SK-N-SH treated with all-trans-retinoic acid at 6 μM for 48 hours (cell line): ENCODE data around the gene TTC34.
A peak's percentile ranks its signal among the peaks of the same experiment; 100 is the strongest.

ENCODE experiments used
- ATAC-seq: fragments of 200-7000 bp; cut with Tn5 transposase; 3 replicates; pipeline ENCODE4 v1.9.1; 2020; ENCODE audit warnings: mild to moderate bottlenecking, moderate library complexity
- ARNTL ChIP-seq: fragments of 450-650 bp; formaldehyde crosslinking; IDR thresholded peaks from 2 replicates; pipeline ENCODE4 v1.5.0; 2020; ENCODE audit warnings: low read depth, mild to moderate bottlenecking, moderate library complexity, borderline replicate concordance
- BACH2 ChIP-seq: fragments of 250-450 bp; sonication (Bioruptor Pico); IDR thresholded peaks from 2 replicates; pipeline ENCODE4 v1.9.0; 2021; ENCODE audit warnings: mild to moderate bottlenecking, borderline replicate concordance
- CREB5 ChIP-seq: fragments of 250-450 bp; sonication (Bioruptor Pico); IDR thresholded peaks from 2 replicates; pipeline ENCODE4 v1.5.1; 2020; ENCODE audit warnings: low read depth, mild to moderate bottlenecking, moderate library complexity
- CSDC2 ChIP-seq: fragments of 250-450 bp; sonication (Bioruptor Pico); IDR thresholded peaks from 2 replicates; pipeline ENCODE4 v1.5.0; 2020; ENCODE audit warnings: mild to moderate bottlenecking, moderate library complexity
- CSRNP3 ChIP-seq: fragments of 250-450 bp; sonication (Bioruptor Pico); IDR thresholded peaks from 2 replicates; pipeline ENCODE4 v1.5.1; 2021; ENCODE audit warnings: mild to moderate bottlenecking, moderate library complexity
- ESRRG ChIP-seq: fragments of 250-450 bp; sonication (Bioruptor Pico); IDR thresholded peaks from 2 replicates; pipeline ENCODE4 v1.6.1; 2021; ENCODE audit warnings: mild to moderate bottlenecking
- GLIS3 ChIP-seq: fragments of 250-450 bp; sonication (Bioruptor Pico); IDR thresholded peaks from 2 replicates; pipeline ENCODE4 v1.5.0; 2020; ENCODE audit warnings: mild to moderate bottlenecking, moderate library complexity
- ISL1 ChIP-seq: fragments of 250-450 bp; sonication (Bioruptor Pico); IDR thresholded peaks from 2 replicates; pipeline ENCODE4 v2.1.2; 2022; ENCODE audit warnings: mild to moderate bottlenecking, moderate library complexity
- OSR1 ChIP-seq: fragments of 250-450 bp; sonication (Bioruptor Pico); IDR thresholded peaks from 2 replicates; pipeline ENCODE4 v1.8.0; 2022; ENCODE audit warnings: moderate library complexity, mild to moderate bottlenecking, inconsistent platforms
- PATZ1 ChIP-seq: fragments of 250-450 bp; sonication (Bioruptor Pico); IDR thresholded peaks from 2 replicates; pipeline ENCODE4 v1.8.0; 2020; ENCODE audit warnings: mild to moderate bottlenecking, moderate library complexity, borderline replicate concordance
- POU6F1 ChIP-seq: fragments of 250-450 bp; sonication (Bioruptor Pico); IDR thresholded peaks from 2 replicates; pipeline ENCODE4 v1.8.0; 2021; ENCODE audit warnings: low read depth, mild to moderate bottlenecking, moderate library complexity, borderline replicate concordance
- PPARA ChIP-seq: fragments of 250-450 bp; sonication (Bioruptor Pico); IDR thresholded peaks from 2 replicates; pipeline ENCODE4 v1.5.0; 2020; ENCODE audit warnings: mild to moderate bottlenecking, borderline replicate concordance
- RARB ChIP-seq: fragments of 250-450 bp; sonication (Bioruptor Pico); IDR thresholded peaks from 2 replicates; pipeline ENCODE4 v1.8.0; 2021; ENCODE audit warnings: mild to moderate bottlenecking, moderate library complexity
- TCF4 ChIP-seq: fragments of 250-450 bp; sonication (Bioruptor Pico); IDR thresholded peaks from 2 replicates; pipeline ENCODE4 v1.8.0; 2021; ENCODE audit warnings: mild to moderate bottlenecking, moderate library complexity, borderline replicate concordance
- TOX ChIP-seq: fragments of 250-450 bp; sonication (Bioruptor Pico); IDR thresholded peaks from 2 replicates; pipeline ENCODE4 v1.8.0; 2021; ENCODE audit warnings: mild to moderate bottlenecking, moderate library complexity, borderline replicate concordance
- TSHZ2 ChIP-seq: fragments of 250-450 bp; sonication (Bioruptor Pico); IDR thresholded peaks from 2 replicates; pipeline ENCODE4 v1.5.0; 2020; ENCODE audit warnings: mild to moderate bottlenecking, moderate library complexity
- ZC3H10 ChIP-seq: fragments of 250-450 bp; sonication (Bioruptor Pico); IDR thresholded peaks from 2 replicates; pipeline ENCODE4 v1.5.1; 2021; ENCODE audit warnings: mild to moderate bottlenecking, moderate library complexity
- ZFP3 ChIP-seq: fragments of 250-450 bp; sonication (Bioruptor Pico); IDR thresholded peaks from 2 replicates; pipeline ENCODE4 v1.5.0; 2020; ENCODE audit warnings: mild to moderate bottlenecking, moderate library complexity
- ZFP30 ChIP-seq: fragments of 450-650 bp; formaldehyde crosslinking; IDR thresholded peaks from 2 replicates; pipeline ENCODE4 v1.5.0; 2022; ENCODE audit warnings: mild to moderate bottlenecking, moderate library complexity
- ZNF565 ChIP-seq: fragments of 450-650 bp; formaldehyde crosslinking; conservative IDR thresholded peaks from 2 replicates; pipeline ENCODE4 v1.5.0; 2020; ENCODE audit warnings: low read depth, mild to moderate bottlenecking, moderate library complexity
- ZNF70 ChIP-seq: fragments of 450-650 bp; formaldehyde crosslinking; IDR thresholded peaks from 2 replicates; pipeline ENCODE4 v1.5.0; 2020; ENCODE audit warnings: mild to moderate bottlenecking, moderate library complexity
- ZNF8 ChIP-seq: fragments of 450-650 bp; formaldehyde crosslinking; IDR thresholded peaks from 2 replicates; pipeline ENCODE4 v1.5.0; 2020; ENCODE audit warnings: mild to moderate bottlenecking, moderate library complexity

TTC34 gene

GRCh38 chr1:2587860-2588571 lies 213.5 kb downstream of the TTC34 start:
- TF ChIP-seq CSDC2 (CRISPR knock-in tag) (no peak), OSR1 (no peak)
- no peak for ATAC-seq

GRCh38 chr1:2587071-2587859 lies 214.2 kb downstream of the TTC34 start:
- TF ChIP-seq PPARA (CRISPR knock-in tag) (no peak), ESRRG (no peak), TSHZ2 (no peak), TOX (CRISPR knock-in tag) (no peak), ZFP3 (no peak), ZFP30 (CRISPR knock-in tag) (no peak), ARNTL (no peak), ZNF8 (no peak), OSR1 (no peak), BACH2 (CRISPR knock-in tag) (no peak), PATZ1 (CRISPR knock-in tag) (no peak), POU6F1 (CRISPR knock-in tag) (no peak), CSRNP3 (CRISPR knock-in tag) (no peak), CREB5 (CRISPR knock-in tag) (no peak)
- ATAC-seq = peak; percentile 38

GRCh38 chr1:2586154-2587070 lies 215.1 kb downstream of the TTC34 start, which contains the start of gene PRXL2B:
Gene PRXL2B, plus strand, starts transcription at chr1:2586777. Its CDS starts 109 bp downstream, at chr1:2586886.
- ATAC-seq = peak; percentile 94
- TF ChIP-seq ZNF8 (no peak), OSR1 (no peak), POU6F1 (CRISPR knock-in tag) (no peak), CSDC2 (CRISPR knock-in tag) (no peak), PATZ1 (CRISPR knock-in tag) (no peak), ZNF70 (no peak), BACH2 (CRISPR knock-in tag) (no peak), ISL1 (no peak), ZFP30 (CRISPR knock-in tag) (no peak), ZNF565 (CRISPR knock-in tag) (no peak), RARB (CRISPR knock-in tag) (no peak), GLIS3 (CRISPR knock-in tag) (no peak), ZFP3 (no peak), ESRRG (no peak), ZC3H10 (CRISPR knock-in tag) (no peak), ARNTL (no peak), TCF4 (CRISPR knock-in tag) (no peak)
